Sigmoid colon (tissue), 7 donors: ENCODE measurements around the gene TBC1D22A. TPM values are rescaled to one million over a fixed set of nuclear protein-coding genes. Genes with fewer than 3 reads are reported as not detected.

Source experiments
- DNase-seq: peaks from one replicate; pipeline ENCODE4 v3.0.0-alpha.2; 2019
- H3K27ac ChIP-seq, 4 donors: fragments of 200-600 bp; sonication (generic); one replicate each; pipeline ENCODE4 v1.5.1; 2016 to 2019; ENCODE audit warnings: mild to moderate bottlenecking in 1 of 4
- H3K27me3 ChIP-seq, 3 donors: fragments of 200-600 bp; sonication (generic); one replicate each; pipeline ENCODE4 v1.5.1; 2019; ENCODE audit warnings: mild to moderate bottlenecking in 1 of 3
- H3K36me3 ChIP-seq, 4 donors: fragments of 200-600 bp; sonication (generic); one replicate each; pipeline ENCODE4 v1.5.1; 2016 to 2019
- H3K4me1 ChIP-seq, 4 donors: fragments of 200-600 bp; sonication (generic); one replicate each; pipeline ENCODE4 v1.5.1; 2017 to 2019
- H3K4me3 ChIP-seq, 4 donors: fragments of 200-600 bp; sonication (generic); one replicate each; pipeline ENCODE4 v1.5.1; 2017 to 2019; ENCODE audit warnings: mild to moderate bottlenecking in 2 of 4, moderate library complexity in 1 of 4
- H3K9me3 ChIP-seq, 4 donors: fragments of 200-600 bp in 3 of 4; sonication (generic) in 3 of 4; one replicate each; pipeline versions ENCODE4 v1.5.1 to v1.6.1; 2013 to 2019
- EP300 ChIP-seq, 4 donors: sonication (generic); formaldehyde crosslinking; IDR thresholded peaks; one replicate each; pipeline ENCODE4 v1.6.1; 2017; ENCODE audit warnings: antibody characterized with exemption in 4 of 4
- POLR2A ChIP-seq, 2 donors: fragments of 450-650 bp; IDR thresholded peaks; one replicate each; pipeline ENCODE4 v1.6.1; 2016; ENCODE audit warnings: antibody characterized with exemption in 2 of 2, mild to moderate bottlenecking in 2 of 2, moderate library complexity in 2 of 2
- POLR2AphosphoS5 ChIP-seq, 4 donors: sonication (generic); formaldehyde crosslinking; IDR thresholded peaks; one replicate each; pipeline ENCODE4 v1.6.1; 2017; ENCODE audit warnings: antibody characterized with exemption in 4 of 4
- WGBS, 2 donors: extraction: QIAGEN DNeasy Blood & Tissue Kit; methylation state at CpG; one replicate each; pipeline ENCODE4 v1.1.7; 2013; 5-methylcytosine and 5-hydroxymethylcytosine counted together
- intact Hi-C: fragments of 100-400 bp; cut with DNase I; formaldehyde crosslinking; loops from one replicate; pipeline ENCODE4 v1.15.1; 2023
- polyA plus RNA-seq, 3 donors: library from polyadenylated mRNA; stranded (reverse); fragments of 200-250 nt; gene quantifications; one replicate each; pipeline ENCODE4 v1.2.3, GENCODE V29; 2013
- total RNA-seq, 4 donors: library from RNA; depleted of rRNA; stranded (reverse); fragments of >200 nt; gene quantifications; one replicate each; pipeline ENCODE4 v1.1.0, GENCODE V29; 2016
- TF ChIP-seq, protein P1 (sequence below), 4 experiments: fragments of 450-650 bp in 3 of 4; fragments of 200-600 bp in 1 of 4; IDR thresholded peaks; one replicate each; pipeline ENCODE4 v1.5.1; 2016 to 2019; ENCODE audit warnings: antibody characterized with exemption in 4 of 4, mild to moderate bottlenecking in 3 of 4, moderate library complexity in 2 of 4
- donor health status: healthy with polysubstance abuse.
- donor health status: Bipolar disorder and iron deficiency.
- donor health status: healthy.

Gene TBC1D22A
- total and polyA plus RNA-seq, 7 donors, result 13.6 to 34.6 (median 14.3) TPM

GRCh38 chr22:46894851-46895640 is 132.6 kb downstream of the TBC1D22A start:
- Histone ChIP-seq H3K9me3 (no peaks in the 10 kb centered on the region), H3K36me3 (no peaks in the 10 kb centered on the region), H3K4me1 (peaks cover 0 to 18% (median 14%) of the 10 kb centered on the region in 4 donors), H3K4me3 (no peak overlapping the region), H3K27me3 (no peaks in the 10 kb centered on the region), H3K27ac (peak overlapping the region in 3 of 4 donors; percentile 7 to 42 (median 39))
- DNase-seq, result no peak
- 94 to 95% methylated on average over 15 of the region's 15 CpGs for WGBS, 2 donors
- TF ChIP-seq EP300 (IDR thresholded peaks at IDR 0.05), result no peak
- TF ChIP-seq POLR2A (IDR thresholded peaks at IDR 0.05), result no peak
- TF ChIP-seq POLR2AphosphoS5 (IDR thresholded peaks at IDR 0.05), result no peak
- TF ChIP-seq, protein P1, sequence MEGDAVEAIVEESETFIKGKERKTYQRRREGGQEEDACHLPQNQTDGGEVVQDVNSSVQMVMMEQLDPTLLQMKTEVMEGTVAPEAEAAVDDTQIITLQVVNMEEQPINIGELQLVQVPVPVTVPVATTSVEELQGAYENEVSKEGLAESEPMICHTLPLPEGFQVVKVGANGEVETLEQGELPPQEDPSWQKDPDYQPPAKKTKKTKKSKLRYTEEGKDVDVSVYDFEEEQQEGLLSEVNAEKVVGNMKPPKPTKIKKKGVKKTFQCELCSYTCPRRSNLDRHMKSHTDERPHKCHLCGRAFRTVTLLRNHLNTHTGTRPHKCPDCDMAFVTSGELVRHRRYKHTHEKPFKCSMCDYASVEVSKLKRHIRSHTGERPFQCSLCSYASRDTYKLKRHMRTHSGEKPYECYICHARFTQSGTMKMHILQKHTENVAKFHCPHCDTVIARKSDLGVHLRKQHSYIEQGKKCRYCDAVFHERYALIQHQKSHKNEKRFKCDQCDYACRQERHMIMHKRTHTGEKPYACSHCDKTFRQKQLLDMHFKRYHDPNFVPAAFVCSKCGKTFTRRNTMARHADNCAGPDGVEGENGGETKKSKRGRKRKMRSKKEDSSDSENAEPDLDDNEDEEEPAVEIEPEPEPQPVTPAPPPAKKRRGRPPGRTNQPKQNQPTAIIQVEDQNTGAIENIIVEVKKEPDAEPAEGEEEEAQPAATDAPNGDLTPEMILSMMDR (IDR thresholded peaks at IDR 0.05), result no peak
- intact Hi-C loops, result no loop called here

- WGBS, 2 donors, result 75 to 81% methylated on average over 11 of the region's 11 CpGs
- Histone ChIP-seq H3K27me3 (no peaks in the 10 kb centered on the region), H3K27ac (no peak overlapping the region), H3K4me1 (peaks cover 0 to 18% (median 14%) of the 10 kb centered on the region in 4 donors), H3K36me3 (no peaks in the 10 kb centered on the region), H3K9me3 (no peaks in the 10 kb centered on the region), H3K4me3 (no peak overlapping the region)
- DNase-seq, result no peak
- TF ChIP-seq POLR2A (IDR thresholded peaks at IDR 0.05) (no peak), EP300 (IDR thresholded peaks at IDR 0.05) (no peak), POLR2AphosphoS5 (IDR thresholded peaks at IDR 0.05) (no peak)
- TF ChIP-seq, protein P1 (IDR thresholded peaks at IDR 0.05), result no peak
- intact Hi-C loops, result no loop called here
Measured at GRCh38 chr22:46895753-46896152, 133.3 kb downstream of the TBC1D22A start.

DNA sequence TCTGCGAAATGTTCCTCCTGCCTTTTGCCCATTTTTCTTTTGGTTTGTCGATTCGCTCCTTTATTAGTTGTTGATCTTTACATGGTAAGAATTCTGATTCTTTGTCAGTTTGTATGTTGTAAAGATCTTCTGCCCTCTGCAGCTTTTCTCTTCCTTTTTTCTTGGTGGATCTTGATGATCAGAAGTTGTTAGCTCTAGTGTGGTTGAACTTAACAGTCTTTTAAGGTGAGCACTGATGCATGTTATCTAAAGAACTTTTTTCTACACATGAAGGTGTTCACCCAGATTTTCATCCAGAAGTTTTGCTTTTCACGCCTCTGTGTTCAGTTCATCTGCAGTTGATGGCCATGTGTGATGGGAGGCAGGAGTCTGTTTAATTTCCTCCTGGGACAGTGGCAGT is 133.7 kb downstream of the TBC1D22A start:
- 79 to 92% methylated on average over 4 of the region's 4 CpGs for WGBS, 2 donors
- Histone ChIP-seq H3K27me3 (no peaks in the 10 kb centered on the region), H3K36me3 (no peaks in the 10 kb centered on the region), H3K9me3 (no peaks in the 10 kb centered on the region), H3K27ac (no peak overlapping the region), H3K4me3 (no peak overlapping the region), H3K4me1 (peaks cover 0 to 18% (median 14%) of the 10 kb centered on the region in 4 donors)
- DNase-seq, result no peak
- intact Hi-C loops, result no loop called here
- TF ChIP-seq POLR2AphosphoS5 (IDR thresholded peaks at IDR 0.05) (no peak), EP300 (IDR thresholded peaks at IDR 0.05) (no peak), POLR2A (IDR thresholded peaks at IDR 0.05) (no peak)
- TF ChIP-seq, protein P1 (IDR thresholded peaks at IDR 0.05), result no peak

- Histone ChIP-seq H3K27ac (no peak overlapping the region), H3K9me3 (no peaks in the 10 kb centered on the region)
Measured at GRCh38 chr22:46896568-46897245, 134.3 kb downstream of the TBC1D22A start.

More at GRCh38 chr22:46896568-46897245, 134.3 kb downstream of the TBC1D22A start:
- TF ChIP-seq EP300 (IDR thresholded peaks at IDR 0.05), result no peak
- no peak for TF ChIP-seq POLR2A (IDR thresholded peaks at IDR 0.05)
- no peak for TF ChIP-seq POLR2AphosphoS5 (IDR thresholded peaks at IDR 0.05)
- TF ChIP-seq, protein P1 (IDR thresholded peaks at IDR 0.05), result no peak
- Histone ChIP-seq H3K4me3 (no peak overlapping the region), H3K36me3 (no peaks in the 10 kb centered on the region), H3K27me3 (no peaks in the 10 kb centered on the region), H3K4me1 (peaks cover 0 to 18% (median 14%) of the 10 kb centered on the region in 4 donors)
- no peak for DNase-seq
- WGBS, 2 donors, result 79 to 88% methylated on average over 13 of the region's 13 CpGs
- intact Hi-C loops, result no loop called here
